Fibroblast of pulmonary artery (primary cell): ENCODE results near the gene NT5C3A.
"Not testable (repeated sequence)": the region's sequence is repeated elsewhere in the genome, so short reads cannot be mapped to it uniquely, and the experiment has no call there.

ENCODE experiments used
- DNase-seq: peaks from one replicate; pipeline ENCODE4 v3.0.0-alpha.2; 2010; ENCODE audit warnings: low read depth
- H3K4me3 ChIP-seq: replicated peaks from 2 replicates; pipeline ENCODE4 v1.5.1; 2011; ENCODE audit warnings: low read depth, mild to moderate bottlenecking, control low read depth, low read length, moderate library complexity
- TF ChIP-seq, protein P1 (sequence below): IDR thresholded peaks from 2 replicates; pipeline ENCODE4 v1.5.1; 2011; ENCODE audit warnings: mild to moderate bottlenecking, control low read depth, low read length, inconsistent platforms; ENCODE audit errors: missing control alignments

Gene NT5C3A

DNA sequence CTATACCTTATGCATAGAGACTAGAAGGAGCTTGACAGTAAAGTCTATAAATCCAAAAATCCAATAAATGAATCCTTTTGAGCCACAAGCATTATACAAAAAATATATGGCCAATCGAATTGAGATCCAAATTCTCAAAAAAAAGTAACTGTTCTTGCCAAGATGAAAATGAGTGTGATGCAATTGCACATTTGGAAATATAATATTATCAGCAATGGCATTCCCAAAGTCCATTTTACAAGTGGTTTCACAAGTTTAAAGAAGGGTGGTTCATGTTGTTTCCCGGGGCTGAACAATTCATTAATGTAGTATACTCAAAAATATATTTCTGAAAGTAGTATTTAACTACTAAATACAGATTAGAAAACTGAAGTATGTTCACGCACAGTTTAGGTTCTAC, 39.3 kb upstream of the NT5C3A start:
- TF ChIP-seq, protein P1, sequence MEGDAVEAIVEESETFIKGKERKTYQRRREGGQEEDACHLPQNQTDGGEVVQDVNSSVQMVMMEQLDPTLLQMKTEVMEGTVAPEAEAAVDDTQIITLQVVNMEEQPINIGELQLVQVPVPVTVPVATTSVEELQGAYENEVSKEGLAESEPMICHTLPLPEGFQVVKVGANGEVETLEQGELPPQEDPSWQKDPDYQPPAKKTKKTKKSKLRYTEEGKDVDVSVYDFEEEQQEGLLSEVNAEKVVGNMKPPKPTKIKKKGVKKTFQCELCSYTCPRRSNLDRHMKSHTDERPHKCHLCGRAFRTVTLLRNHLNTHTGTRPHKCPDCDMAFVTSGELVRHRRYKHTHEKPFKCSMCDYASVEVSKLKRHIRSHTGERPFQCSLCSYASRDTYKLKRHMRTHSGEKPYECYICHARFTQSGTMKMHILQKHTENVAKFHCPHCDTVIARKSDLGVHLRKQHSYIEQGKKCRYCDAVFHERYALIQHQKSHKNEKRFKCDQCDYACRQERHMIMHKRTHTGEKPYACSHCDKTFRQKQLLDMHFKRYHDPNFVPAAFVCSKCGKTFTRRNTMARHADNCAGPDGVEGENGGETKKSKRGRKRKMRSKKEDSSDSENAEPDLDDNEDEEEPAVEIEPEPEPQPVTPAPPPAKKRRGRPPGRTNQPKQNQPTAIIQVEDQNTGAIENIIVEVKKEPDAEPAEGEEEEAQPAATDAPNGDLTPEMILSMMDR: no peak
- H3K4me3 ChIP-seq: no peak overlapping the region
- peak; percentile 41 for DNase-seq

DNA sequence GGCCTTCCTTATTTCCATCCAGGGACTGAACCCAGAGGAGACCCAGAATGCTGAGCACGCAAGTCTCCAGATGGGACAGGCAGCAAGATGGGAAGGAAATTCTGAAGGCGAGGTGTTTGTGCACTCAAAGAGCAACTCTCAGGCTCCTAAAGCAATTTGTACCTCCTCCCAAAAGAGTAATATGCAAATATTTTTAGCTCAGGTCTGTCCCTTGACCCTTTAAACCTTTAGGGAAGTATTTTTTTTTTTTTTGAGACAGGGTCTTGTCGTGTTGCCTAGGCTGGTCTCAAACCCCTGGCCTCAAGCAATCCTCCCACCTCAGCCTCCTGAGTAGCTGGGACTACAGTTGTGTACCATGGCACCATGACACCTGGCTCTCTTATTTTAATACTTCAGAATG, 38.2 kb upstream of the NT5C3A start:
- DNase-seq: no peak
- TF ChIP-seq, protein P1: no peak
- H3K4me3 ChIP-seq: no peak overlapping the region

DNA sequence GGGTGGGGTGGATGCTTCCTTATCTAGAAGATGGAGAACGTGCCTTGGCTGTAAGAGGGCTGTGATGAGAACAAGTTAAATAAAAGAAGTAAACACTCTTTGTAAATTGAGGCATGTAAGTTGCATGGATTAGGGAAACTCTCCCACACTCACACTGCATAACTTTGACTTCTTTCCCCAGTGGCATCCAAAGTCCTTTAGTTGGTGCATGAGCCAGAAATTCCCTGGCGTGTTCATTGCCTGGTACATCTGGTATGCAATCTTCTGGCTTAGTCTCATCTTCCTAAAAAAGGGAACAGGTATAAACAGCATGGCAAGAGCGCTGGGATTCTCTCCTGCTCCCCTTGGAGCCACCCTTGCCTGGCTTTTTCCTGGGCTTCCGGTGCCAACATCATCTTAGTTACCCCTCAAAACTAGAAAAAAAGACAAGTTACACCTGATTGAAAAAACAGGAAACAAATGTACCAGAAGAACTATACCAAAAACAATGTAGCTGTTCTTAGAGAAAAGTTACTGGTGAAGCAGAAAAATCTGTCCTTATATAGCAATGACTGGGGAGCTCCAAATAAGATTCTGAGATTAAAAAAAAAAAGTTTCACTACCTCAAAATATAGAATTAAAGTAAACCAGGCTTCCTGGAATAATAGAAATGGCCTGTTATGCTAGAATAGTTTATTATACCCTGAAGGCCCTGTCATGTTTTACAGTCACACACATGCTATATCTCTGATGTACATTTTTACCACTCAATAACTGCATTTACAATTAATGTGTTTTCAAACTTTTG, 36.8 kb upstream of the NT5C3A start:
- DNase-seq: no peak
- TF ChIP-seq, protein P1: no peak
- no peak overlapping the region for H3K4me3 ChIP-seq

DNA sequence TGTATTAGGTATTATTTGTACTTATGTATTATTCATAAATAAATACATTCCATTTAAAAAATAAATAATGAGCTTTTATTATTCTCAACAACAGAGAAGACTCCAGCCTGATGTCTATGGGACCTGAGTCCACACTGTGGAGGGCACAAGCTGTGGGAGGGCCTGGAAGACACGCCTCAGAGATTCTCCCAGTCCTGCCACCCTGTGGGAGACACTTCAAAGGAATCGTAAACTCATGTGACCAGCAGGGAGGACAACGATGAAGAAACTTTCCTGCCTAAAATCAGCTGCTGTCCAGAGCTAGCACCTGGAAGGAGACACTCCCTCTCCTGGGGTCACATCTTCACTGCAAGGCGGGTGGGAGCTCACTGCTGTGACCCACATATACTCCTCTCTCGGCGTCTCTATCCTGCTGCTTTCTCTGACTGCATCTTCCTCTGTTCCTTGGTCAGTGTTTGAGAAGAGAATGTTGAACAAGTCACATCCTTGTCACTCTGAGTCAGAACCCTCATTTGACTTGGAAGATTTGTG, 32.2 kb upstream of the NT5C3A start:
- not testable (repeated sequence) for DNase-seq, H3K4me3 ChIP-seq

DNA sequence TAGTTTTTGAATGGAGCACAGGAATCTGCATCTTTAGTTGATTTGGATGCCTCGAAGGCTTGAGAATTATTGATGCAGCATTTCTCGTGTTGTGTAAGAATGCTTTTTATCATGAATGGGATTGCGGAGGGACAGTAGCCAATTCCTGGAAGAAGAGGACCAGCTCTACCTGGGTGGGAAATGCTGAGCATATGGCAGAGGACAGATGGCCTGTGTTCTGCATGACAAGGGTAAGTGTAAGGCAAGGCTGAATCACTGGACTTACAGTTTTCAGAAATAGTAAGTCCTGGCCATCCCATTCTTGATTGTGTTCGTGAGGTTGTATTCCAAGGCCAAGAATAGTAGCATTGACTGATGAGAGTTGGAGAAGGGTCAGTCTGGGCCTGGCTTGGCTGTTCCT, 30.7 kb upstream of the NT5C3A start:
- DNase-seq: no peak
- H3K4me3 ChIP-seq: no peak overlapping the region
- TF ChIP-seq, protein P1: no peak

DNA sequence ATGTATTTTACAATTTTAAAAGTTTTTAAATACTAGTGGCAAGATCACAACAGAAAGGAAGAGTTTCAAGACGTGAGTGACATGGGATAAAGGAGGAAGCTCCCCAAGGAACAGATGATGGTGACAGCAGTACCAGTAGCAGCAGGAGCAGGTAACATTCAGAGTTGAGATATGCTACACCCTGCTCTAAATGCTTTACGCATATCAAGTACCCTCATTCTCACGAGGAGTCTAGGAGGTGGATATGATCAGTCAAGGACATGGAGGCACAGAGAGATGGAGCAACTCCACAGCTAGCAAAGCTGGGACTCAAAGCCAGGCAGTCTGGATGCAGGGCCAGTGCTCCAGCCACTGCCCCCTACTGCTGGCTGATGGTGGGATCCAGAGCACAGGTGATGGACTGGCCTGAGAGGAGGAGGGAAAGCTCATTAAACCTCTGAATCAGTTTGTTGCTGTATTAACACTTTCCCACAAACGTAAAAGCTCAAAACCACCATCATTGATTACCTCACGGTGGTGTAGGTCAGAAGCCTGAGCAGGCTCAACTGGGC, 29.1 kb upstream of the NT5C3A start:
- DNase-seq: no peak
- TF ChIP-seq, protein P1: no peak
- no peak overlapping the region for H3K4me3 ChIP-seq

DNA sequence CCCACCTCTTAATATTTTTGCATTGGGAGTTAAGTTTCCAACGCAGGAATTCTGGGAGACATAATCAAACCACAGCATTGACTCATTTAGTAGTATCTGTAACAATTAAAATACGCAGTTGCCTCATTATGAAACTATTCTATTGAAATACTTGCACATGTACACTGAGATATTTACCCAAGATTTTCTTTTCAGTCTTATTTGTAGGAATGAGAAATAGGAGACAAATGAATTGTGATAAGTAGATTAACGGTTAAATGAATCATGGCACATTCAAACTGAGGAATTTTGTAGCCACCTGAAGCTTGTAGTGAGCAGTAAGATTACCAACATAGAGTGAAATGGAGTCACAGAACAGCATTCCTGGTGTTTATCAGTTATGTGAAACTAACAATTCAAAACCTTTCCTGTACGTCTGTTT, 28.5 kb upstream of the NT5C3A start:
- peak; percentile 47 for DNase-seq
- TF ChIP-seq, protein P1: no peak
- H3K4me3 ChIP-seq: no peak overlapping the region
